ENCODE results near the gene IGSF3.

IGSF3 gene

DNA sequence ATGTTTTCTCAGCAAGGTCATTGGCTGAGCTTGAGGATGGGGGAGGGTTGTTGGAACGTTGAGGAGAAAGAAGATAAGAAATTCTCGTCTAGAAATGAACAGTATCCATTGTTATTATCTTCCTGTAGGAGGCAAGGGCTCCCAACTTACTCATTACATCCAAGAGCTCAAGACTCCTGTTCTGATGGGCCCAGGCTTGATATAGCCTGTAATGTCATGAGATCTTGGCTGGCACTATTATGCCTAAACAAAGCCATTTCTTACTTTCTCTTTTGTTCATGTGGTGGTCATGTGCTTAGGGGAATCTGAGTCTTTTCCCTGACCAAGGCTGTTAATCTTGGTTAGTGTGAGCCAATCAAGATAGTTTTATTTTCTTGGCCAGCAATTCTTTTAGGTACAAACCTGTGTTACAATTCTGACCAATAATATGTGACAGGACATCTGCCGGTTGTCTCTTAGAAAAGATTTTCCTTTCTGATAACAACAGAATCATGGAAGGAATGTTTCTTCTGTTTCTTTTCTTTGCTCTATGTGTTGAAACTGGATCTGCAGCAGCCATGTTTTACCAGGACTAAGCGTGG is 15.2 kb upstream of the IGSF3 start:
- CTCF ChIA-PET: no interaction called here
- H3K27ac ChIP-seq: peak overlapping the region; percentile 59
- TF ChIP-seq, protein P1, sequence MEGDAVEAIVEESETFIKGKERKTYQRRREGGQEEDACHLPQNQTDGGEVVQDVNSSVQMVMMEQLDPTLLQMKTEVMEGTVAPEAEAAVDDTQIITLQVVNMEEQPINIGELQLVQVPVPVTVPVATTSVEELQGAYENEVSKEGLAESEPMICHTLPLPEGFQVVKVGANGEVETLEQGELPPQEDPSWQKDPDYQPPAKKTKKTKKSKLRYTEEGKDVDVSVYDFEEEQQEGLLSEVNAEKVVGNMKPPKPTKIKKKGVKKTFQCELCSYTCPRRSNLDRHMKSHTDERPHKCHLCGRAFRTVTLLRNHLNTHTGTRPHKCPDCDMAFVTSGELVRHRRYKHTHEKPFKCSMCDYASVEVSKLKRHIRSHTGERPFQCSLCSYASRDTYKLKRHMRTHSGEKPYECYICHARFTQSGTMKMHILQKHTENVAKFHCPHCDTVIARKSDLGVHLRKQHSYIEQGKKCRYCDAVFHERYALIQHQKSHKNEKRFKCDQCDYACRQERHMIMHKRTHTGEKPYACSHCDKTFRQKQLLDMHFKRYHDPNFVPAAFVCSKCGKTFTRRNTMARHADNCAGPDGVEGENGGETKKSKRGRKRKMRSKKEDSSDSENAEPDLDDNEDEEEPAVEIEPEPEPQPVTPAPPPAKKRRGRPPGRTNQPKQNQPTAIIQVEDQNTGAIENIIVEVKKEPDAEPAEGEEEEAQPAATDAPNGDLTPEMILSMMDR (conservative IDR thresholded peaks at IDR 0.05; ENCODE audit: low read depth): no peak
- POLR2A ChIA-PET (ENCODE audit: low non-redundant PET): no interaction called here
- no peak for DNase-seq (ENCODE audit: low spot score)

DNA sequence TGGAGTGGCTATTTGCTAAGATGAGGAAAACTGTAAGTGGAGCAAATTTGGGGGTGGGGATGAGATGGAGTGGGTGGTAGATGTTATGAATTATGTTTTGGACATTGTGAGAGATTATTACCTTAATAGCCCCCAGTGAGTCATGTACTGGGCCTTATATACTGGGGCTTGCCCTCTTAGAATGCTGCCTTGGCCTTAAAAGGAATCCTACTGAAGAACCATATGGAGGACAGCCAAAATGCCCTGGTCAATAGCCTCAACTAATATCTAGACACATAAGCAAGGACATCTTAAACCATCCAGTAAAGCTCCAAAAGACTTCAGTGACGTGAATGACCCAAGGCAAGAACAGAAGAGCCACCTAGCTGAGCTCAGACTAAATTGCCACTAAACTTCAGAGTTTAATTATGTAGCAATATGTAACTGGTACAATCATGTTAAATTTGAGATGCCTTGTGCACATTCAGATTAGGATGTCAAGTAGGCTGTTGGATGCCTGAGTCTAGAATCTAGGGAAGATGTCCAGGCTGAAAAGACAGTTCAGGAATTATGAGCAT is 13.9 kb upstream of the IGSF3 start:
- CTCF ChIA-PET: no interaction called here
- no peak overlapping the region; the same call in 1 of the 2 replicates for H3K27ac ChIP-seq
- DNase-seq (ENCODE audit: low spot score): no peak
- TF ChIP-seq, protein P1 (conservative IDR thresholded peaks at IDR 0.05; ENCODE audit: low read depth): no peak
- POLR2A ChIA-PET (ENCODE audit: low non-redundant PET): no interaction called here

DNA sequence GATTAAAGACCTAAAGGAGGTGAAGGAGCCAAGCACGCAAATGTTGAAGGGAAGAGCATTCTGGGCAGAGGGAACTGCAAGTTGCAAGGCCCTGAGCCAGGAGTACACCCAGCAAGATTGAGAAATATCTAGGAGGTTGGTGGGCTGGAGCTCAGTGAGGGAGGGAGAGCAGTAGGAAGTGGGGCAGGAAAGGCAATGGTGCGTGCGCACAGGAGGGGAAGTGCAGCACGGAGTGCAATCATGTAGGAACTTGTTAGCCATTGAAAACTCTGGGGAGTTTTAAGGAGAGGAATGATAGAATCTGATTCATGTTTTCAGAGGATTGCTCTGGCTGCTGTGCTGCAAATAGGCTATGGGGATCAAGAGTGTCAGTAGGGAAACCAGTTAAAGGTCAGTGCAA is 13.2 kb upstream of the IGSF3 start:
- ChIA-PET CTCF (no interaction called here), POLR2A (ENCODE audit: low non-redundant PET) (no interaction called here)
- DNase-seq (ENCODE audit: low spot score): peak; percentile 54
- H3K27ac ChIP-seq: peak overlapping the region; percentile 71
- TF ChIP-seq, protein P1 (conservative IDR thresholded peaks at IDR 0.05; ENCODE audit: low read depth): no peak

DNA sequence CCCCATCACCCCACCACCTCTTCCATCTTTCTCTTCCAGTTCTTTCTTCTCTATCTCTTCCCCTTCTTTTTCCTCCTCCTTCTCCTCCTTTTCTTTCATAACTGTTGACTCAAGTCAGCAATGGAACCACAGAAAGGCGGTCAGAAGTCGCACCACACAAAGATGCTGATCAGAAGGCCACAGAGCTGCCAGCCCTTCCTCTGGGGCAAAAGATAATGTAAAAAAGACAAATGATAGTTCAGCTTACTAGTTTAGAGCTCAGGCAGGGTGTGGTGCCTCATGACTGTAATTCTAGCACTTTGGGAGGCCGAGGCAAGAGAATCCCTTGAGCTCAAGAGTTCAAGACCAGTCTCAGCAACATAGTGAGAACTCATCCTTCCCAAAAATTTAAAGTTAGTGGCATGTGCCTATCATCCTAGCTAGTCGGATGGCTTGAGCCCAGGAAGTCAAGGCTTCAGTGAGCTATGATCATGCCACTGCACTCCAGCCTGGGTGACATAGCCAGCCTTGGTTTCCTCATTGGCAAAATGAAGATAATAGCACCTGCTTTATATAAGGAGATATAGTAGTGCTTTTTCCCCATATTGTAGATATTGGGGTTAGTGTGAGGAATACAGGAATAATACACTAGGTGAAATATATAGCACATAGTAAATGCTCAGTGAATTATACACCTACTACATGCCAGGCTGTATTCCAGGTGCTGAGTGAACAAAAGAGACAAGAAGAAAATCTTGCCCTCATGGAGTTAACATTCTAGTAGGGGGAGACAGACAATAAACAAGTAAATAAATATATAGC is 12.5 kb upstream of the IGSF3 start:
- H3K27ac ChIP-seq: peak overlapping the region; percentile 17
- ChIA-PET POLR2A (ENCODE audit: low non-redundant PET) (no interaction called here), CTCF (no interaction called here)
- DNase-seq (ENCODE audit: low spot score): no peak
- TF ChIP-seq, protein P1 (conservative IDR thresholded peaks at IDR 0.05; ENCODE audit: low read depth): no peak

DNA sequence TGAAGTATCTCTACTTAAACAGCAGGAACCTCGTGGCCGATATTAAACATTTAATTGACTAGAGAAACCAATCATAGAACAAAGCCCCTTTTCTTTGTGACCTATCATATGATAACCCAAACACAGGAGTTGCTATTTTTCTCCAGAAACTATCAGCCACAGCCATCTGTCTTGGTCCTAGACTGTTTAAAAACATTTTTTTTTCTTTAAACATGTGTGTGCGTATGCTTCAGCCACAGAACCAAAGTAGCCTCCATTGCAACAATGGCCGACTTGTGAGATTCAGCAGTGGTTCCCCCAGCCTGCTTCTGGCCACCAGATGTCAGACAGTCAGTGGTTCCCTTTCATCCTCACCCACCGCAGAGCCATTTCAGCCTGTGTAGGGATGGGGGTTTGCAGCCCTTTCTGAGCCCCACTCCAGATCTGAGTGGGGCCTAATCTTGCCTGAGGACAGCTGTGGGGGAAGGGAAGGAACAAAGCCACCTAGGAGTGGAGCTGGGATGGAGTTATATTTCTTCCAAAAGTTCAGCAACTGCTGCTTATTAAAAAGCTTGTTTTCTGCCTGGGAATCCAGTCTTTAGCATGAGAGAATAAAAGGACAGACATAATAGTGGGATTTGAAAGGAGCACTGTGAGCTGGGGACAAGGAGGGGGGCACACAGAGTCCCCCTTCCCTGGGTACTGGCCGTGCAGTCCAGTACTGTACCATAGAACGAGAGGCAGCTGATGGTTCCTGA is 11.7 kb upstream of the IGSF3 start:
- TF ChIP-seq, protein P1 (conservative IDR thresholded peaks at IDR 0.05; ENCODE audit: low read depth): no peak
- ChIA-PET CTCF (no interaction called here), POLR2A (ENCODE audit: low non-redundant PET) (no interaction called here)
- H3K27ac ChIP-seq: peak overlapping the region; percentile 17
- DNase-seq (ENCODE audit: low spot score): no peak

DNA sequence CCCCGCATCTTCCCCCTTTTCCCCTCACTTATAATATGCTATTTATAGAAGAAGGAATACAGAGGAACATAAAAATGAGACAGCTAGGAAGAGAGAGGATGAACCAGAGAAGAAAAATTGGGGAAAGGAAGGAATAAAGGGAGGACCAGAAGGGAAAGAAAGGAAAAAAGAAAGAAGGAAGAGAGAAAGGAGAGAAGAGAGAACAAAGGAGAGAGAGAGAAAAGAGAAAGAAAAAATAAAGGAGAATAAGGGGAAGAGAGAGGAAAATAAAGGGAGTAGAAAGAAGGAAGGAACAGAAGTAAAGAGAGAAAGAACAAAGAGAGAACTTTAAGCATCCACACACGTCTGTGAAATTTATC is 11.2 kb upstream of the IGSF3 start:
- ChIA-PET CTCF (no interaction called here), POLR2A (ENCODE audit: low non-redundant PET) (no interaction called here)
- no peak overlapping the region for H3K27ac ChIP-seq
- DNase-seq (ENCODE audit: low spot score): no peak
- TF ChIP-seq, protein P1 (conservative IDR thresholded peaks at IDR 0.05; ENCODE audit: low read depth): no peak

All from RWPE1 (cell line).